ENCODE results near the gene CLRN1.

Gene CLRN1

DNA sequence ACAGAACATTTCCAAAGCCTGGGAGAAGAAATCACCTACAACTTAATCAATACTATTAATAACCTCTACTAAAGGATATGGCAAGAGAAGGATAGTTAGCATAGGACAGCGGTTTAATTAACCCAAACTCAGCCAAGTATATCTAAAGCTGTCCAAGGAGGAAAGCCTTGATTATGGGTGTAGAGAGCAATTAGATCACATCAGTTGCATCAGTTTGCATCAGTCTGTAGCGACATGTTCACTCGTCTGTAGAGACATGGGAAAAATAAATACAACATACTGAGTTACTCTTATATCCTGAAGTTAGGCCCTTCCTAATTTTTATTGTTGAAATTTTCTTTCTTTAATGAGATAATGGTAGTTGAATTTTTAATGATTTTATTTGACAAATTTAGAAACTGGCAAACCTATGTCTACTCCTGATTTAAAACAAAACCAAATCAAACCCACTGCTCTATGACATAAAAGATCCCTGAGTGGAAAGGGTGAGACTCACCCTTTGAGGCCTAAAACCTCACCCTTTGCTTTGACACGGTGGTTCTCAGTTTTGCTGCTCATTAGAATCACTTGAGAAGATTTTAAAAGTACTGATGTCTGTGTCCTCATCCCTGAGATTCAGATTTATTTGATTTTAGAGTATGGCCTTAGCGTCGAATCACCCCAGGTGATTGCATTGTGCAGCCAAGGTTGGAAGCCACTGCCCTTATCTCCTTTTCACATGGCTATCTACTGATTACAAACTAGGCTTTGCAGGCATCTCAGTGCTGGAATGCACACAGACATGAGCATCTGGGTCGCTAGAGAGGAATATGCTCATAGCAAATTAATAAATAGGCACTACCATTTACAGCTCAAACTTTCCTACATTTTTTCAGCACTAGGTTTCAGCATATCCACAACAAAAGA is 2.8 kb upstream of the CLRN1 start:
- no peak overlapping the region for H3K27ac ChIP-seq
- H3K4me1 ChIP-seq (ENCODE audit: control insufficient read depth in 1 of 2, insufficient read depth in 1 of 2, low read depth in 1 of 2, low read length in 1 of 2) = peaks cover 13 to 31% of the 10 kb centered on the region in 2 experiments
- TF ChIP-seq, protein P1, sequence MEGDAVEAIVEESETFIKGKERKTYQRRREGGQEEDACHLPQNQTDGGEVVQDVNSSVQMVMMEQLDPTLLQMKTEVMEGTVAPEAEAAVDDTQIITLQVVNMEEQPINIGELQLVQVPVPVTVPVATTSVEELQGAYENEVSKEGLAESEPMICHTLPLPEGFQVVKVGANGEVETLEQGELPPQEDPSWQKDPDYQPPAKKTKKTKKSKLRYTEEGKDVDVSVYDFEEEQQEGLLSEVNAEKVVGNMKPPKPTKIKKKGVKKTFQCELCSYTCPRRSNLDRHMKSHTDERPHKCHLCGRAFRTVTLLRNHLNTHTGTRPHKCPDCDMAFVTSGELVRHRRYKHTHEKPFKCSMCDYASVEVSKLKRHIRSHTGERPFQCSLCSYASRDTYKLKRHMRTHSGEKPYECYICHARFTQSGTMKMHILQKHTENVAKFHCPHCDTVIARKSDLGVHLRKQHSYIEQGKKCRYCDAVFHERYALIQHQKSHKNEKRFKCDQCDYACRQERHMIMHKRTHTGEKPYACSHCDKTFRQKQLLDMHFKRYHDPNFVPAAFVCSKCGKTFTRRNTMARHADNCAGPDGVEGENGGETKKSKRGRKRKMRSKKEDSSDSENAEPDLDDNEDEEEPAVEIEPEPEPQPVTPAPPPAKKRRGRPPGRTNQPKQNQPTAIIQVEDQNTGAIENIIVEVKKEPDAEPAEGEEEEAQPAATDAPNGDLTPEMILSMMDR (IDR thresholded peaks at IDR 0.05) = no peak
- H3K36me3 ChIP-seq = no peaks in the 10 kb centered on the region
- no peak overlapping the region for H3K4me3 ChIP-seq (ENCODE audit: low read depth in 1 of 2, low read length in 1 of 2)
- H3K9me3 ChIP-seq = no peaks in the 10 kb centered on the region
- no peaks in the 10 kb centered on the region for H3K27me3 ChIP-seq

GRCh38 chr3:150970665-150971324 is 1.7 kb downstream of the CLRN1 start:
- Histone ChIP-seq H3K4me3 (ENCODE audit: low read depth in 1 of 2, low read length in 1 of 2) (no peak overlapping the region), H3K4me1 (ENCODE audit: control insufficient read depth in 1 of 2, insufficient read depth in 1 of 2, low read depth in 1 of 2, low read length in 1 of 2) (peaks cover 0 to 5% of the 10 kb centered on the region in 2 experiments), H3K36me3 (no peaks in the 10 kb centered on the region), H3K27me3 (no peaks in the 10 kb centered on the region), H3K27ac (no peak overlapping the region), H3K9me3 (no peaks in the 10 kb centered on the region)
- TF ChIP-seq, protein P1 (IDR thresholded peaks at IDR 0.05) = no peak

- H3K27me3 ChIP-seq = no peaks in the 10 kb centered on the region
- TF ChIP-seq, protein P1 (IDR thresholded peaks at IDR 0.05) = no peak
- H3K4me3 ChIP-seq (ENCODE audit: low read depth in 1 of 2, low read length in 1 of 2) = no peak overlapping the region
- peaks cover 0 to 5% of the 10 kb centered on the region in 2 experiments for H3K4me1 ChIP-seq (ENCODE audit: control insufficient read depth in 1 of 2, insufficient read depth in 1 of 2, low read depth in 1 of 2, low read length in 1 of 2)
- no peak overlapping the region for H3K27ac ChIP-seq
- H3K36me3 ChIP-seq = no peaks in the 10 kb centered on the region
- no peaks in the 10 kb centered on the region for H3K9me3 ChIP-seq
These were observed 4.0 kb downstream of the CLRN1 start for GRCh38 chr3:150968341-150969035.

DNA sequence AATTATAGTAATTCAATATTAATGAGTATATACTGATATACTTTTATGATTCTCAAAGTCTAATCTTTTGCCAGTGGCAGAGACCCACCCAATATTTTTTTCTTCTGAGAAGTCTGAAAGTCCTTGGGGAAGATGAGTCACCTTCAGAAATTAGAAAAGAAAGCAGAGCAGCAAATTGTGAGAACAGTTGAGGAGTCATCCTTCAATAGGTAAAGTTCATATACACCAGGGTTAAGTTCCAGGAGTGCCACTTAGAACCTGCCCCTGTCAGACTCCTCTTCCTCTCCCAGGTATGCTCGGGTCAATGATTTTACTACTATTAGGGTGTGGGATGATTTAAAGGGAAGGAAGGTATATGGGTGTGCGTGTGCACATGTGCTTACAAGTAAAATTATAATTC is 7.1 kb downstream of the CLRN1 start:
- no peaks in the 10 kb centered on the region for H3K9me3 ChIP-seq
- H3K27me3 ChIP-seq = no peaks in the 10 kb centered on the region
- H3K36me3 ChIP-seq = no peaks in the 10 kb centered on the region
- TF ChIP-seq, protein P1 (IDR thresholded peaks at IDR 0.05) = no peak
- no peak overlapping the region for H3K27ac ChIP-seq
- H3K4me1 ChIP-seq (ENCODE audit: control insufficient read depth in 1 of 2, insufficient read depth in 1 of 2, low read depth in 1 of 2, low read length in 1 of 2) = peaks cover 0 to 5% of the 10 kb centered on the region in 2 experiments
- H3K4me3 ChIP-seq (ENCODE audit: low read depth in 1 of 2, low read length in 1 of 2) = no peak overlapping the region

GRCh38 chr3:150961949-150962348 is 10.6 kb downstream of the CLRN1 start:
- TF ChIP-seq, protein P1 (IDR thresholded peaks at IDR 0.05) = no peak
- no peaks in the 10 kb centered on the region for H3K27me3 ChIP-seq
- no peaks in the 10 kb centered on the region for H3K9me3 ChIP-seq
- no peaks in the 10 kb centered on the region for H3K36me3 ChIP-seq
- H3K4me3 ChIP-seq (ENCODE audit: low read depth in 1 of 2, low read length in 1 of 2) = no peak overlapping the region
- H3K4me1 ChIP-seq (ENCODE audit: control insufficient read depth in 1 of 2, insufficient read depth in 1 of 2, low read depth in 1 of 2, low read length in 1 of 2) = peaks cover 0 to 5% of the 10 kb centered on the region in 2 experiments
- H3K27ac ChIP-seq = no peak overlapping the region
